Measurements from ENCODE around the gene CLK2.

DNA sequence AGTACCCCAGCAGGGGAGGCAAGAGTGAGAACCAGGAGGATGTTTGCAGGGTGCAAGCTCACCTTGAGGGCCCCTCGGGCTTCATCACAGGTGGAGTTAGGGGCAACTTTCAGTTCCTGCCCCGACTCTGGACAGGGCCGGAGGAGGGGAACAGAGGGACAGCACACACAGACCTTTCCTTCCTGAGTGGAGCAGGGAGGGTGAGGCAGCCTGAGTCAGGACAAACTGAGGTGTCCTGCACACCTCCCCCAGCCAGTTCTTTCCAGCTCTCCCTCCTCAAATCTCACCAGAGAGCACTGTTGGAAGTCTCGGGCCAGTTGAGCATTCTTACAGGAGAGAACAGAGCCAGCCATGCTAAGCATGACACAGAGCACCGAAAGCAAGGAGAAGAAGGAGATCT is 19.5 kb downstream of the CLK2 start:
- TF ChIP-seq REST (IDR thresholded peaks at IDR 0.05; ENCODE audit: low read depth) (no peak), POLR2A (IDR thresholded peaks at IDR 0.05; ENCODE audit: borderline replicate concordance, extremely low read depth, insufficient read depth, insufficient read length) (no peak), YY1 (IDR thresholded peaks at IDR 0.05; ENCODE audit: extremely low read depth, insufficient replicate concordance, low read depth, low read length) (no peak), EZH2 (IDR thresholded peaks at IDR 0.05) (no peak), POLR2AphosphoS5 (IDR thresholded peaks at IDR 0.05; ENCODE audit: low read depth, low read length) (no peak), MAX (IDR thresholded peaks at IDR 0.05) (no peak), CBX3 (IDR thresholded peaks at IDR 0.05; ENCODE audit: low read depth) (no peak)
- TF ChIP-seq, protein P1, sequence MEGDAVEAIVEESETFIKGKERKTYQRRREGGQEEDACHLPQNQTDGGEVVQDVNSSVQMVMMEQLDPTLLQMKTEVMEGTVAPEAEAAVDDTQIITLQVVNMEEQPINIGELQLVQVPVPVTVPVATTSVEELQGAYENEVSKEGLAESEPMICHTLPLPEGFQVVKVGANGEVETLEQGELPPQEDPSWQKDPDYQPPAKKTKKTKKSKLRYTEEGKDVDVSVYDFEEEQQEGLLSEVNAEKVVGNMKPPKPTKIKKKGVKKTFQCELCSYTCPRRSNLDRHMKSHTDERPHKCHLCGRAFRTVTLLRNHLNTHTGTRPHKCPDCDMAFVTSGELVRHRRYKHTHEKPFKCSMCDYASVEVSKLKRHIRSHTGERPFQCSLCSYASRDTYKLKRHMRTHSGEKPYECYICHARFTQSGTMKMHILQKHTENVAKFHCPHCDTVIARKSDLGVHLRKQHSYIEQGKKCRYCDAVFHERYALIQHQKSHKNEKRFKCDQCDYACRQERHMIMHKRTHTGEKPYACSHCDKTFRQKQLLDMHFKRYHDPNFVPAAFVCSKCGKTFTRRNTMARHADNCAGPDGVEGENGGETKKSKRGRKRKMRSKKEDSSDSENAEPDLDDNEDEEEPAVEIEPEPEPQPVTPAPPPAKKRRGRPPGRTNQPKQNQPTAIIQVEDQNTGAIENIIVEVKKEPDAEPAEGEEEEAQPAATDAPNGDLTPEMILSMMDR (IDR thresholded peaks at IDR 0.05 in 2 of 3, conservative IDR thresholded peaks at IDR 0.05 in 1 of 3; ENCODE audit: borderline replicate concordance in 1 of 3, insufficient read depth in 1 of 3, low read depth in 2 of 3, low read length in 2 of 3) = no peak
